ENCODE measurements around the gene GAS2L2. TPM values are rescaled to one million over a fixed set of nuclear protein-coding genes. Genes with fewer than 3 reads are reported as not detected.

Gene GAS2L2
- polyA plus RNA-seq (2011; rRNA removed) (not detected in 2 replicates), polyA minus RNA-seq (2011; rRNA and poly(A)+ RNA removed) (not detected in 2 replicates)

DNA sequence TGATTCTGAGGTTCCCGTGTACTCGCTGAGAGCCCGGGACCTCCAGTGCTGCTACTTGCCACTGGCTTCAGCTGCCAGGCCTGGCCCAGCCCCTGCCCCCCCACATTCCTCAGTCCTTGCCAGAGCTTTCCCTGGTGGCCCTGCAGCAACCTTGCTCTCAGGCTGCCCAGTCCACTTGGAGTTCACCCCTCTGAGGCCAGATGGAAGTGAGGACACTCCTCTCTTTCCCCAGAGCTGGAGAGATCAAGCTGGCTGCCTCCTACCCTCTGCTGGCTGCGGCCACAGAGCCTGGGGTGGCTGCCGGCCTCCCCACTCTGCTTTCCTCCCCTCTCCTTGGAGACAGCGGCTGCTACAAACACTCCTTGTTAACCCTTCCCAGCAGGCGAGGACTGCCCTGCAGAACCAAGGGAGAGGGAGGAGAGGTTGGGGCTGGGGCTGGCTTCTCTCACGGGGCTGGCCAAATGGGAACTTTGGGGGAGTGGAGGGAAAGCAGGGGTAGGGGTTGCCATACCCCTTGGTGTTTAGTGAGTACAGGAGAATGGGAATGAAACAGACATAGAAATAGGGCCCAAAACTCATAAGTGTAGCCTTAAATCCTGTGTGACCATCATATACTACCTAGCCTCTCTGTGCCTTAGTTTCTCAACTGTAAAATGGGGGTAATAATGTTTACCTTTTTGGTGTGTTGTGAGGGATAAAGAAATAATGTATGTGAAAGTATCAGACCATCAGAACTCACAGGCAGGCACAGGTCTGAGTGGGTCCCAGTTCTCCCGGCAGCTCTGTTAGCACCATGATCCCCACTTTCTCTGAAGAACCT, at the start of gene GAS2L2:
GAS2L2 (minus strand) TSS at position 295 of the 820 bp plus-strand sequence. CDS start 389 bp downstream, outside the sequence.
- Histone ChIP-seq H3K4me3 (ENCODE audit: low read depth, low read length) (no peak within 1 kb of the TSS), H3K9me3 (ENCODE audit: control insufficient read depth, insufficient read depth, low read length) (no peaks in the 10 kb centered on the region; the same call in 1 of the 2 replicates), H3K27ac (ENCODE audit: low read depth, low read length) (no peak within 1 kb of the TSS), H3K27me3 (ENCODE audit: control insufficient read depth, insufficient read depth, low read length) (peaks cover 40% of the 10 kb centered on the region)
- ChIA-PET CTCF (interaction anchor here (1.0 to 1.9 kb wide), 2 partner anchors 10 to 140 kb away, joined by 4 to 5 read pairs; no protein-coding TSS in a partner anchor), POLR2A (no interaction called here)
- DNase-seq (ENCODE audit: low read depth, low spot score): no peak
- TF ChIP-seq, protein P1, sequence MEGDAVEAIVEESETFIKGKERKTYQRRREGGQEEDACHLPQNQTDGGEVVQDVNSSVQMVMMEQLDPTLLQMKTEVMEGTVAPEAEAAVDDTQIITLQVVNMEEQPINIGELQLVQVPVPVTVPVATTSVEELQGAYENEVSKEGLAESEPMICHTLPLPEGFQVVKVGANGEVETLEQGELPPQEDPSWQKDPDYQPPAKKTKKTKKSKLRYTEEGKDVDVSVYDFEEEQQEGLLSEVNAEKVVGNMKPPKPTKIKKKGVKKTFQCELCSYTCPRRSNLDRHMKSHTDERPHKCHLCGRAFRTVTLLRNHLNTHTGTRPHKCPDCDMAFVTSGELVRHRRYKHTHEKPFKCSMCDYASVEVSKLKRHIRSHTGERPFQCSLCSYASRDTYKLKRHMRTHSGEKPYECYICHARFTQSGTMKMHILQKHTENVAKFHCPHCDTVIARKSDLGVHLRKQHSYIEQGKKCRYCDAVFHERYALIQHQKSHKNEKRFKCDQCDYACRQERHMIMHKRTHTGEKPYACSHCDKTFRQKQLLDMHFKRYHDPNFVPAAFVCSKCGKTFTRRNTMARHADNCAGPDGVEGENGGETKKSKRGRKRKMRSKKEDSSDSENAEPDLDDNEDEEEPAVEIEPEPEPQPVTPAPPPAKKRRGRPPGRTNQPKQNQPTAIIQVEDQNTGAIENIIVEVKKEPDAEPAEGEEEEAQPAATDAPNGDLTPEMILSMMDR (IDR thresholded peaks at IDR 0.05; ENCODE audit: low read depth, low read length): no peak

DNA sequence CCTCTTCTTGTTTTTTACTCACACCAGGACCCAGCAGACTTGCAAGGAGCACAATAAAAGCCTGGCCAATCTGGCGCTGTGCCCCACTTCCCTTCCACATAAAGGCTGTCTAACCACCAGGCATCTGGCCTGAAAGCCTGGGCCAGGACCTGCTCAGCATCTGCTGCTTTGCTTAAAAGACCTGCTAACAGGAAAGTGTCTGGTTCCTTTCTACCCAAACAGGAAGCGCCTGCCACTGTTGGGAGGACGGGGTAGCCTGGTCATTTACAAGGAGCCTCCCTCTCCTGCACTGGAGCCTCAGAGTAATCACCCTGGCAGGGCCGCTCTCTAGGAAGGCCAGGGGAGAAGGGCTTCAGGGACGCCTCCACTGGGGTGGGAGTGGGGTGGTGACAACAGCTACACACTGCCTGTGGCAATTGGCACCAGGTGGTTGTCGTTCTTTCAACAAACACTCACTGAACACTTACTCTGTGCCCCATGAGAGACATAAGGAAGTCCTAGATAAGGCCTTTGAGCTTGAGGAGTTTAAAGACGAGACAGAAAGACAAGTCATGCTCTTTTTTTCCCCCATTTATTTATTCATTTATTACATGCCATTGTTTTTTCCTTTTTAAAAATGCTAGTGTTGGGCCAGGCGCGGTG, 48.7 kb upstream of the GAS2L2 start:
- no peak for DNase-seq (ENCODE audit: low read depth, low spot score)
- ChIA-PET POLR2A (no interaction called here), CTCF (interaction anchor here (1.2 kb wide), 1 partner anchor 38 kb away, joined by 11 read pairs; no protein-coding TSS in a partner anchor)
- Histone ChIP-seq H3K9me3 (ENCODE audit: control insufficient read depth, insufficient read depth, low read length) (no peaks in the 10 kb centered on the region), H3K27me3 (ENCODE audit: control insufficient read depth, insufficient read depth, low read length) (peaks cover 22% of the 10 kb centered on the region), H3K27ac (ENCODE audit: low read depth, low read length) (no peak overlapping the region), H3K4me3 (ENCODE audit: low read depth, low read length) (no peak overlapping the region)
- TF ChIP-seq, protein P1 (IDR thresholded peaks at IDR 0.05; ENCODE audit: low read depth, low read length): no peak

DNA sequence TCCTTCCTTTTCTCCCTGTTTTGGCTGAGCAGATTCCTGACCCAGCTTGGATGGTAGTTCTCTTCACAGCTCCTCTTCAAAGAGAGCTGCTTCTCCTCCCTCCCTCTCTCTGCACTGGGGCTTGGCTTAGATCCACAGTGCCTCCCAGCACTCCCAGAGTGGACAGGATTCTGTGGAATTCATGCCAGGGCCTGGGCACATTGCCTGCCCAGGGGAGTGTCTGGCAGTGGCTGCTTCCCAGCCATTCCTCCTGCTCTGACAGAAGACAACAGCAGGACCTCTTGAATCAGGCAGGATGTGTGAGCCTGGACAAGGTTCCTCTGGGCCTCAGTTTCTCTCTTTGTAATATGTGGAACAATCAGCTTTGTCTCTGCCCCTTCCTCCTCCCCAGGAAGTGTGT, 46.9 kb upstream of the GAS2L2 start:
- no peak overlapping the region for H3K4me3 ChIP-seq (ENCODE audit: low read depth, low read length)
- no peak overlapping the region for H3K27ac ChIP-seq (ENCODE audit: low read depth, low read length)
- CTCF ChIA-PET: interaction anchor here (0.9 to 2.8 kb wide), 4 partner anchors 9 to 186 kb away, joined by 3 to 20 read pairs (median 8); partner anchors contain the start of gene TAF15
- no peaks in the 10 kb centered on the region for H3K9me3 ChIP-seq (ENCODE audit: control insufficient read depth, insufficient read depth, low read length)
- no peak for DNase-seq (ENCODE audit: low read depth, low spot score)
- H3K27me3 ChIP-seq (ENCODE audit: control insufficient read depth, insufficient read depth, low read length): peaks cover 35% of the 10 kb centered on the region
- POLR2A ChIA-PET: interaction anchor here (0.6 kb wide), 1 partner anchor 9 kb away, joined by 3 read pairs; the partner anchor contains the start of gene TAF15
- TF ChIP-seq, protein P1 (IDR thresholded peaks at IDR 0.05; ENCODE audit: low read depth, low read length): no peak

DNA sequence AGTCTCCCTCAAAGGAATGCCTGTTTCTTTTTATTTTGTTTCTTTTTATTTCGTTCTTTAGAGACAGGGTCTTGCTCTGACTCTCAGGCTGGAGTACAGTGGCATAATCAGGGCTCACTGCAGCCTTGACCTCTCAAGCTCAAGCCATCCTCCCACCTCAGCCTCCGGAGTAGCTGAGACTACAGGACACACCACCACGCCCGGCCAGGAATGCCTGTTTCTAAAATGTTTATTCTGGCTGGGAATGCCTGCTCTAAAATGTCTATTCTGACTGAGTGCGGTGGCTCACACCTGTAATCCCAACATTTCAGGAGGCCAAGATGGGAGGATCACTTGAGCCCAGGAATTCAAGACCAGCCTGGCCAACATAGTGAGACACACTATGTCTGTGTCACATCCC, 44.9 kb upstream of the GAS2L2 start:
- Histone ChIP-seq H3K9me3 (ENCODE audit: control insufficient read depth, insufficient read depth, low read length) (no peaks in the 10 kb centered on the region), H3K4me3 (ENCODE audit: low read depth, low read length) (no peak overlapping the region), H3K27ac (ENCODE audit: low read depth, low read length) (no peak overlapping the region), H3K27me3 (ENCODE audit: control insufficient read depth, insufficient read depth, low read length) (peaks cover 50% of the 10 kb centered on the region)
- TF ChIP-seq, protein P1 (IDR thresholded peaks at IDR 0.05; ENCODE audit: low read depth, low read length): no peak
- DNase-seq (ENCODE audit: low read depth, low spot score): no peak
- ChIA-PET POLR2A (no interaction called here), CTCF (interaction anchor here (1.1 to 2.2 kb wide), 2 partner anchors 11 to 34 kb away, joined by 3 to 15 read pairs; no protein-coding TSS in a partner anchor)
